ENCODE measurements around the gene ROBO1.
"Not testable (repeated sequence)": the region's sequence is repeated elsewhere in the genome, so short reads cannot be mapped to it uniquely, and the experiment has no call there.

ROBO1 gene

DNA sequence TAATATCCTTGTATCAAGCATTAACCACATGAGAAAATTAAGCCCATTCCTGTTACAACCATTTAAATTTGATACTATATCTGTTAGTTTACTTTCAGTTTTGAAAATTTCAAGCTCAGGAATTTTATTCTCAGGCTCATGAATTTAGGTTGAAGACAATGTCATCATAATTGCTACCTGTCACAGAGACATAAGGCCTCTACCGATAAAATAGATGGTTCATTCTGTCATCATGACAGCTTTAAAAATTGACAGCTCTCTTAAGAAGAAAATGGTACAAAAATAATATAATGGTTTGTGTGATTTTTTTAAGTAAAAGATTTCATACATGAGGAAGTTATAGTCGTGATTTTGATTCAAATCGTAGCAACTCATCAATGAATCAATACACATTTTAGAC, 1003.2 kb downstream of the ROBO1 start:
- H3K27ac ChIP-seq = no peak overlapping the region
- no peak for TF ChIP-seq ZFX (IDR thresholded peaks at IDR 0.05)
- TF ChIP-seq, protein P1, sequence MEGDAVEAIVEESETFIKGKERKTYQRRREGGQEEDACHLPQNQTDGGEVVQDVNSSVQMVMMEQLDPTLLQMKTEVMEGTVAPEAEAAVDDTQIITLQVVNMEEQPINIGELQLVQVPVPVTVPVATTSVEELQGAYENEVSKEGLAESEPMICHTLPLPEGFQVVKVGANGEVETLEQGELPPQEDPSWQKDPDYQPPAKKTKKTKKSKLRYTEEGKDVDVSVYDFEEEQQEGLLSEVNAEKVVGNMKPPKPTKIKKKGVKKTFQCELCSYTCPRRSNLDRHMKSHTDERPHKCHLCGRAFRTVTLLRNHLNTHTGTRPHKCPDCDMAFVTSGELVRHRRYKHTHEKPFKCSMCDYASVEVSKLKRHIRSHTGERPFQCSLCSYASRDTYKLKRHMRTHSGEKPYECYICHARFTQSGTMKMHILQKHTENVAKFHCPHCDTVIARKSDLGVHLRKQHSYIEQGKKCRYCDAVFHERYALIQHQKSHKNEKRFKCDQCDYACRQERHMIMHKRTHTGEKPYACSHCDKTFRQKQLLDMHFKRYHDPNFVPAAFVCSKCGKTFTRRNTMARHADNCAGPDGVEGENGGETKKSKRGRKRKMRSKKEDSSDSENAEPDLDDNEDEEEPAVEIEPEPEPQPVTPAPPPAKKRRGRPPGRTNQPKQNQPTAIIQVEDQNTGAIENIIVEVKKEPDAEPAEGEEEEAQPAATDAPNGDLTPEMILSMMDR (conservative IDR thresholded peaks at IDR 0.05) = no peak

DNA sequence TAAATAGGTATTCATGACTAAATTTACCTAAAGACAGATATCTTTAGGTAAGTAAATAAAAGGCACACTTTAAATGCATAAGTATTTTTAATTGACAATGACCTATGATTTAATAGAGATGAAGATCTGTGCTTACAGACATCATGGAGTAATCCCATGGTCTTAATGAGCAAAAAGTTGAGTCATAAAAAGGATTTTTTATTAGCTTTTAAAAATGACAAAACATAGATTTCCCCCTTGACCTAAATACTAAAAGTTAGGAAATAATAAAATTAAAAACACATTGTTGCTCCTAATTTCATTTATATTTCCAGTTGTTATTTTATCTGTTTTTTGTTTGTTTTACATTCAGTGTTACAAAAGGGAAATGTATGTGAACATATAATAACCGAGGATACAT, 1005.7 kb downstream of the ROBO1 start:
- H3K27ac ChIP-seq = no peak overlapping the region
- no peak for TF ChIP-seq ZFX (IDR thresholded peaks at IDR 0.05)
- TF ChIP-seq, protein P1 (conservative IDR thresholded peaks at IDR 0.05) = no peak

DNA sequence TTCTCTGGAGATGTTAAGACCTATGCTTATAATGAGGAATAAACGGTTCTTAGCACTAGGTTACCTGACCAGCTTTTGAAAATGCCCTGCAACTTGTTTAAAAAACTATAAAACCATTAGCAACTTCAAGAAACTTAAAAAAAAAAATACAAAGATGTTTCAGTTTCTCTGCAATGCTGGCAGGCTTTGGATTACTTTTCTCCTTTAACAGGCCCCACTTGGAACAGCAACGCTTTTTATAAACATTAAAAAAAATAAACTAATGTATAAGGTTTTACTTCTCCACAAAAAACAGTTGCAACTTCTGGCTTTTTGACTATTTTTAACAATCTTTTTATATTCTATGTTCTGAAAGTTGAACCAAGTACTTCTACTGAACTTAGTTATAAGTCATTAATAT, 1006.7 kb downstream of the ROBO1 start:
- H3K27ac ChIP-seq = no peak overlapping the region
- TF ChIP-seq, protein P1 (conservative IDR thresholded peaks at IDR 0.05) = no peak
- no peak for TF ChIP-seq ZFX (IDR thresholded peaks at IDR 0.05)

DNA sequence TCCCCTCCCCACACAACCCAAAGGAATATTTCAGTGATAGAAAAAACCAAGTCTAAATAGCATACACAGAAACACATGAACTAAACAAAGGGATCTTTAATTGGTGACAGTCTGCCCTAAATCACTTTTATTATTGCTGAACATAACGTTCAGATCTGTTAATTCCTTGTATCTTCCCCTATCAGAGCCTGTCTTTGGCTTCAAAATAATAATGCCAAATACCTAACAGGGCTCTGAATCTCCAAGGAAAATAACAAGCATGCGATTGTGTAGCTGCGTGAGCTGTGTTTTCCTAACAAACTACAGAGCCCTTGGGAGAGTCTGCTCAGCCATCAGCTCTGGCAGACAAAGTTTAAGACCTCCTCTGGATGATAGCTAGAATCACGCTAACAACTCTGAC, 1010.1 kb downstream of the ROBO1 start:
- H3K27ac ChIP-seq = no peak overlapping the region
- TF ChIP-seq, protein P1 (conservative IDR thresholded peaks at IDR 0.05) = no peak
- no peak for TF ChIP-seq ZFX (IDR thresholded peaks at IDR 0.05)

DNA sequence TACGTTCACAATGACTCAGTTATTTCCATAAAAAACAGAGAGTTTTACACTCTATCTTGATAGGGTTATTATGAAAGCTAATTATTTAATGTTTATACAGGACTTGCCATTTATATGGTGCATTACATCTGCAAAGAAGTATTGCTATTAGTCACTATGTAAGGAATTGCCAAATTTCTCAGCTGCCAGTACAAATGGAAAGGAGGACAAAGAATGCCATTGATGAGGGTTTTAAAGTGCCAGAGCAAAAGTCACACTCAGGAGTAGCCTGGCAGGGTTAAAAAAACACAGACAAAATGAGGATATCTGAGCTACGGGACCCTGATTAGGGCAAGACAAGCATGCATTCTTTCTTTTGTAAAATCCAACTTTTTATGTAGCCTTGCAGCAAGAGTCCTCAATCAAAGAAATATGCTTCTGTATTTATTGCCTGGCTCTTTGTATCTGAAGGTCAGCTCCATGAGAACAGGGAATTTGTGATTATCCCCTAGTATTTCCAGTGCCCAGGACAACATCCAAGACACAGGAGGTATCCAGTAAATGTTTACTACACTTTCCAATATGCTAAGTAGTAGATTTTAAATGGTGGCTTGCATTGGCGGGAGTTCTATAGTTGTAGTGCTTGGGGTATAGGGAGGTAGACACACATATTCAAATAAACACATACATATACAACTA, 1013.6 kb downstream of the ROBO1 start:
- no peak overlapping the region for H3K27ac ChIP-seq
- TF ChIP-seq, protein P1 (conservative IDR thresholded peaks at IDR 0.05) = no peak
- TF ChIP-seq ZFX (IDR thresholded peaks at IDR 0.05) = no peak

DNA sequence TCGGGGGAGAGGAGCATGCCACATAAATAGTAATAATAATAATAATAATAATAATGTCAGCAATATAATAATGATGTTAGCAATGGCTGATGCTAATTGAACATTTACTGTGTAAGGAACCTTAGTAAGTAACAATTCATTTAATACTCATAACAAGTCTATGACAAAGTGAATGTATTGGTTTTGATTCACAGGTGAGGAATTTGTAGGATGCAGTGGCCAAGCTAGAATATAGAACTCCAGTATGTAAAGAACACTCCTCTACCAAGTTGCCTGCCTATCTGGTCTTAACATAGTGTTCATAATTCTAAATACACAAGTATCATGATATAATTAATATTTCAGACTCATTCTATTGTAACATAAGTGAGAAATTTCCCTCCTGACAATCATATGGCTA, 1016.5 kb downstream of the ROBO1 start:
- no peak for TF ChIP-seq ZFX (IDR thresholded peaks at IDR 0.05)
- TF ChIP-seq, protein P1 (conservative IDR thresholded peaks at IDR 0.05) = no peak
- no peak overlapping the region for H3K27ac ChIP-seq

DNA sequence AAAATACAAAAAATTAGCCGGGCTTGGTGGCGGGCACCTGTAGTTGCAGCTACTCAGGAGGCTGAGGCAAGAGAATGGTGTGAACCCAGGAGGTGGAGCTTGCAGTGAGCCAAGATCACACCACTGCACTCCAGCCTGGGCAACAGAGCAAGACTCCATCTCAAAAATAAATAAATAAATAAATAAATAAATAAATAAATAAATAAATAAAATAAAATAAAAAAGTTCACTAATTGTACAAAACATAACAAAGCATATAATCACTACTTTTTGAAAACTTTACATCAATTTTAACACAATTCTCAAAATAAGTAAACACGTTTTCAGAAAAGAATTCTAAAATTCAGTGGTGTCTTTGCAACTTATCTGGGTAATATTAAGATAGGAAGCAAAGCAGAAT, 1017.5 kb downstream of the ROBO1 start:
- not testable (repeated sequence) for H3K27ac ChIP-seq

DNA sequence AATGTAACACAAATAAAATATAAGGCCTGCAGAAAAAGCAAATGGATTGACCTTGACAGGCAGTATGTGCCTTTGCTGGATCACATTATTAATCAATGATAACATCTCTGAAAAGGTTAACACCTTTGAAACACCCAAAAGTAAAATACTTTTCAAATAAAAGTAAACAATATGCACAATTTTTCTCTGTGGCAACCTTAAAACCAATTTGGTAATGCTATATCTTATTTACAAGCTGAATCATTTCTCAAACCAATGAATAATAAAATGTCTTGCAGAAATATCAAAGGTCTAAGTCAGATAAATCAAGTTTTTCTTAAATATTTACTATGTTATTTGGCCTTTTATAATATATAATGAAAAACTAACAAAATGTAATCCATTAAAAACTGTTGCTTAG, 1018.7 kb downstream of the ROBO1 start:
- TF ChIP-seq ZFX (IDR thresholded peaks at IDR 0.05) = no peak
- TF ChIP-seq, protein P1 (conservative IDR thresholded peaks at IDR 0.05) = no peak
- no peak overlapping the region for H3K27ac ChIP-seq
